HG03135 (cell line): ENCODE results near the gene MEGF10.
"Not testable (repeated sequence)": the region's sequence is repeated elsewhere in the genome, so short reads cannot be mapped to it uniquely, and the experiment has no call there.

ENCODE experiments used
- ATAC-seq: cut with Tn5 transposase; IDR thresholded peaks from one replicate; pipeline ENCODE4 v1.9.1; 2021; ENCODE audit warnings: mild to moderate bottlenecking, moderate library complexity; ENCODE audit not compliant: unreplicated experiment

Gene MEGF10

DNA sequence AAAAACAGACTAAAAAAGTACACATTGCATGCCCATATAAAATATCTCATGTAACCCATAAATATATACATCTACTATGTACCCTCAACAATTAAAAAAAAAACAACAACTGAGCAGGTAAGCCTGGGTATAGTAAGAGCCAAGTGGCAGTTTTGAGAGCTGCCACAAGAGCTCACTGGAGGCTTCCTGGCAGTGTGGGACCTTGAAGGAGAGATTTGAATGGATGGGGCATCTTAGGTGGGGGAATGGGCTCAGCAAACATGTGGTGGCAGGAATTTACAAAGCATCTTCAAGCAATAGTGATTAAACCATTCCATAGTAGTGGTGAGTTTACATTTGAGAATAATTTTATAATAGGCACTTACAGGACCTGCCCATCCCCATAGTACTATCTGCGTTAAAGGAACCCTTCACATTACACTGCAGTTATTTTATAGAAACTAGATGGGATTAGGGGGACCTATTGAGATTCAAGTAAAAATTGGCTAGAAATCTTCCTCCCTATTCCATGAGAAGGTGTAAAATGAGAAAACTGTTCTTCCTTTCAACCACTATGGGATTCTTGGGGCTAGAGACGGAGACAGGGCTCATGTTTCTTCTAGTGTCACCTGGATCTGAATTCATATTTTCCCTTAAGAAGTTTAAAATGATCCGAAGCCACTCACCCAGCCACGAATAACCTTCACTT, 6.9 kb downstream of the MEGF10 start:
- ATAC-seq = no peak

GRCh38 chr5:127298036-127298429, 7.4 kb downstream of the MEGF10 start:
- no peak for ATAC-seq

- no peak for ATAC-seq
Measured at GRCh38 chr5:127298656-127299055, 8.1 kb downstream of the MEGF10 start.

- no peak for ATAC-seq
Measured at GRCh38 chr5:127299678-127300077, 9.1 kb downstream of the MEGF10 start.

GRCh38 chr5:127302509-127302908, 11.9 kb downstream of the MEGF10 start:
- no peak for ATAC-seq

DNA sequence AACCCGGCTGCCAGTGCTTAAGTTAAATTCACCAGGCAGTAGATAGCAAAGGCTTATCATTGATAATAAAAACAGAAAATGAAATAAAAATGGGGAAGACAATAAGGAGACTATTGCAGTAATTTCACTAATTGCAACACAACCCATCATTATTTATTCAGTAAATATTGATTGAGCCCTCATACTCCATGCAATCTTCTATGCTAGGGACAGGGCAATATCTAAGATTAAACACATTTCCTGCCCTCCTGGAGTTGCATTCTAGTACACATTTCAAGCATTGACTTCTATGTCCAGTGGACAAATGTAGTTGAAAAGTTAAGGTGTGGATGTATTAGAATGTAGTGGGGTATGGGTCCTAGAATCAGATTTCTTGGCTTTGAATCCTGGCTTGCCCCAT, 12.8 kb downstream of the MEGF10 start:
- no peak for ATAC-seq

- ATAC-seq = no peak
Measured at GRCh38 chr5:127305493-127305892, 14.9 kb downstream of the MEGF10 start.

GRCh38 chr5:127306036-127306435, 15.4 kb downstream of the MEGF10 start:
- ATAC-seq = no peak

- ATAC-seq = no peak
Measured at GRCh38 chr5:127306647-127307046, 16.1 kb downstream of the MEGF10 start.

- no peak for ATAC-seq
Measured at GRCh38 chr5:127307868-127308267, 17.3 kb downstream of the MEGF10 start.

DNA sequence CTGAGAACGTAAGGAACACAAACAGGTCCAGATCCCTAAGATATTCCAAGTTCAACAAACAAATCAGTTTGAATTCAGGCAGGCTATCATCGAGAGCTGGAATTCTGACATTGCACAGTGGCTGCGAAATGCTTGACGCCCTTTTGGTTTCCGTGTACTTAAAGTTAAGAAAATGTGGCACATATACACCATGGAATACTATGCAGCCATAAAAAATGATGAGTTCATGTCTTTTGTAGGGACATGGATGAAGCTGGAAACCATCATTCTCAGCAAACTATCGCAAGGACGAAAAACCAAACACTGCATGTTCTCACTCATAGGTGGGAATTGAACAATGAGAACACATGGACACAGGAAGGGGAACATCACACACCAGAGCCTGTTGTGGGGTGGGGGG, 17.7 kb downstream of the MEGF10 start:
- not testable (repeated sequence) for ATAC-seq

GRCh38 chr5:127308945-127309344, 18.3 kb downstream of the MEGF10 start:
- no peak for ATAC-seq

- no peak for ATAC-seq
Measured at GRCh38 chr5:127311349-127311748, 20.8 kb downstream of the MEGF10 start.

- no peak for ATAC-seq
Measured at GRCh38 chr5:127311781-127312525, 21.4 kb downstream of the MEGF10 start.

DNA sequence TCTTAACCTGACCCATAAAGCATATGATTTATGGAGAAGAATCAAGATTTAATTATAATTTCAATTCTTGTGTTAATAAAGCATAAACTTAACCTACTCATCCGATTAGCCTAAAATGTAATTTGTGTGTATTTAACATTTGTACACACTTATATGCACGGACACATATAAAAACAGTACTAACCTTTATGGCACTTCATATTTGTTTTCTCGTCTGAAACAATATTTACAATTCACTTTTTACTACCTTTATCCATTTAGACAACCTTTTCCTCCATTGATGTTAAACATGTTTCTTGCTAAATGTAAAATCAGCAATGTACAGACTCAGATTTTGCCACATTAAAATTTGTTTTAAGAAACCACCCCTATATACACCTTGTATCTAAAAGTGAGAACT, 22.8 kb downstream of the MEGF10 start:
- no peak for ATAC-seq

GRCh38 chr5:127313847-127314473, 23.4 kb downstream of the MEGF10 start:
- ATAC-seq = peak; percentile 95

DNA sequence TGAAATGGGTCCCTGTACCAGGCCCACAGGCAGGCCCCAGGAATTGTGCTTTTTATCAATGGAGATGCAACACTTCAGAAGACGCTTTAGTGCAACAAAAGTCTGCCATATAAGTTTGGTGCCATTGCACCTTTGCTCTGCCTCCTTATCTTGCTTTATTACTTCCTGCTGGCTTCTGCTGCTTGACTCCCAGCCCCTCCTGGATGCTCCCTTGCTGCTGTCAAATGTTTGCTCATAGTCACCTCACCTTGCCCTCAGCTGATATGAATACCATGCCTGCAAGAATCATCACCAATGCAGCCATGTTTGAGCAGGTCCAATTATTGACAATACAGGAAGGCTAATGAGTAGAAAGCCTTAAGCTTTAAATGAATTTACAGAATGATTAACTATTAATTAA, 25.4 kb downstream of the MEGF10 start:
- ATAC-seq = no peak

DNA sequence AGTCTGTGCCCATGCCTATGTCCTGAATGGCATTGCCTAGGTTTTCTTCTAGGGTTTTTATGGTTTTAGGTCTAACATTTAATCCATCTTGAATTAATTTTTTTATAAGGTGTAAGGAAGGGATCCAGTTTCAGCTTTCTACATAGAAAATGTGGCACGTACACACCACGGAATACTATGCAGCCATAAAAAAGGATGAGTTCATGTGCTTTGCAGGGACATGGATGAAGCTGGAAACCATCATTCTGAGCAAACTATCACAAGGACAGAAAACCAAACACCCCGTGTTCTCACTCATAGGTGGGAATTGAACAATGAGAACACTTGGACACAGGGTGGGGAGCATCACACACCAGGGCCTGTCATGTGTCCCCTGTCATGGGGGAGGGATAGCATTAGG, 26.8 kb downstream of the MEGF10 start:
- not testable (repeated sequence) for ATAC-seq

DNA sequence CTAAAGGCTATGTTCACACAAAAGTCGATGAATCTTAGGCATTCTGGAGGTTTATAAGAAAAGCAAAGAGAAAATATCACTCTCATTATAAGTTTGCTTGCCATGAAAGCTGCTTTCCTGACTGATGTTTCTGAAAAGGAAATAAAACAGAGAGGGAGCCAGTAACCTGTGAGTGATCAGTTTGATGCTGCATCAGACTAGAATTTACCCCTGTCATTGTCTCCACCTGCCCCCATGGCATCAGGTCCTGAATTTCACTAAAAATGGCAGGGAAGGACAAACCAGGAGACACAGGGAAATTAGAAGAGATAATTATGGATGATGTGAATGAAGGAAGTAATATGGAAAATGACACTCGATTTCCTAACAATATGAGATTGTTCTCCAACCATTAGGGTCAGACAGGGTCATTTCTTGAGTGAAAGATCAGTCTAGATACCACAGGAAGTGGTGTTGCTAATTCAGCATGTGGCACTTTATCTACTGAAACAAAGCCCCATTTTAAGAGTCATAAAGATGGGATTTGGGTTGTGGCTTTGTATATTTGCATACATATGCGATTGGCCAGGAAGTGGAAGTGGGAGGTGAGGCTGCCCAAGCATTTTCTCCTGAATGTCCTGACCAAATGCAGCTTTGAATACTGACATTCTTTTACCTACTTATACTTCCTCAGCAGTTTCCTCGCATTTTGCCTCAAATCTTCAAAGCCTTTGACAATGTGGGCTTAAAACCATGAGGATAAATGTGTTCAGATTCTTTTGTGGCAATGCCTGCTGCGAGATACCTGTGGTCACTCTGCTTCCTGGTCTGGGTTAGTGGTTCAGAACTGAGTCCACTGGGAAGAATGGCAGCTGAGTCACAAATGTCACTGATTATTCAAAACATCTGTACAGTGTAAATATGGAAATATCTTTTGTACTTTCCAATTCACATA, 29.7 kb downstream of the MEGF10 start:
- ATAC-seq = peak; percentile 95

GRCh38 chr5:127321465-127321864, 30.9 kb downstream of the MEGF10 start:
- ATAC-seq = no peak

DNA sequence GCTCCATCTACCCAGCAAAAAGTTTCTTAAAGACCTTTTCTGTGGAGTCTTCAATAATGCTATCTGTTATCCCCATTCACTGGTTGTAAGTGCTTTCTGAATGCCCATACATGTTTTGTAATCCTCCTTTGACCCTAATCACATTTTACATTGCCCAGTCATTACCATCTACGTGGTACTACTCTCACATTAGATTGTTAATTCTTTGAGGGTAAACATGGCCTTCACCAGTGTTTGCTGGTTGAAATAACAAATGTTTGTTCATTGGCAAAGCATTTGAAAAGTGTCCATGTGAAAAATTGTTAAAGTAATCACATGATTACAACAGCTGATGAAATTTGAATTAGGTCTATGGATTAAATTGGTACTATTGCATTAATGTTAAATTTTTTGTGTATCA, 31.8 kb downstream of the MEGF10 start:
- ATAC-seq = no peak
